Endothelial cell of umbilical vein (primary cell): Measurements from ENCODE around the gene C2CD3. TPM values are rescaled to one million over a fixed set of nuclear protein-coding genes. Genes with fewer than 3 reads are reported as not detected.

Experiments
- BruUV-seq: library from RNA; stranded (reverse); fragments of 400-500 nt; replicated peaks from 2 replicates; lab custom pipeline; 2021; lab: Mats Ljungman, UMichigan
- CTCF ChIA-PET: fragments of 300-600, 350-600 bp; sonication (Branson Sonifier 250); formaldehyde crosslinking; loops from one replicate; lab custom pipeline; 2021; ENCODE audit warnings: antibody characterized with exemption, inconsistent platforms; lab: Charles Lee
- POLR2A ChIA-PET: fragments of 300-600, 350-600 bp; sonication (Branson Sonifier 250); formaldehyde crosslinking; loops from one replicate; lab custom pipeline; 2021; ENCODE audit warnings: antibody characterized with exemption, inconsistent platforms; lab: Charles Lee
- DNase-seq: peaks from one replicate; pipeline ENCODE4 v3.0.0-alpha.2; 2011; ENCODE audit warnings: low read depth, low spot score
- FAIRE-seq: peaks from 2 replicates; lab custom pipeline; 2011; peaks lifted over from hg19 to GRCh38; lab: Jason Lieb, UNC
- H2AFZ ChIP-seq: 2 replicates; pipeline ENCODE4 v1.6.0; 2012; ENCODE audit warnings: low read depth, low read length, control low read depth, inconsistent platforms
- H3K27ac ChIP-seq: 2 replicates; pipeline ENCODE4 v1.5.1; 2011; ENCODE audit warnings: low read depth, mild to moderate bottlenecking, control low read depth, low read length, moderate library complexity; ENCODE audit not compliant: insufficient read depth
- H3K27me3 ChIP-seq, 2 experiments: 2 replicates each; pipeline versions ENCODE4 v1.6.0 to v1.6.1; 2011; ENCODE audit warnings: low read length in 2 of 2, mixed read lengths in 1 of 2; ENCODE audit not compliant: control insufficient read depth in 2 of 2, insufficient read depth in 2 of 2
- H3K36me3 ChIP-seq, 2 experiments: 2 replicates in 1 of 2; 3 replicates in 1 of 2; pipeline ENCODE4 v1.5.1; 2011; ENCODE audit warnings: low read length in 2 of 2, mild to moderate bottlenecking in 1 of 2, moderate library complexity in 1 of 2; ENCODE audit not compliant: control insufficient read depth in 2 of 2, insufficient read depth in 2 of 2; ENCODE audit errors: extremely low read depth in 1 of 2
- H3K4me1 ChIP-seq: 3 replicates; pipeline ENCODE4 v1.5.1; 2011; ENCODE audit warnings: mild to moderate bottlenecking, low read length; ENCODE audit not compliant: control insufficient read depth, insufficient read depth; ENCODE audit errors: extremely low read depth
- H3K4me2 ChIP-seq: 2 replicates; pipeline ENCODE4 v1.6.1; 2011; ENCODE audit warnings: low read length, control low read depth, mixed read lengths; ENCODE audit not compliant: insufficient read depth
- H3K4me3 ChIP-seq, 3 experiments: fragments of 200-600 bp in 1 of 3; sonication (generic), shearing (Covaris generic) in 1 of 3; replicated peaks in 1 of 3; 2 replicates each; pipeline ENCODE4 v1.5.1; 2011 to 2016; ENCODE audit warnings: control low read depth in 3 of 3, low read length in 3 of 3, mild to moderate bottlenecking in 2 of 3, inconsistent platforms in 1 of 3, low read depth in 1 of 3, moderate library complexity in 1 of 3; ENCODE audit not compliant: insufficient read depth in 1 of 3
- H3K79me2 ChIP-seq: 2 replicates; pipeline ENCODE4 v1.6.0; 2012; ENCODE audit warnings: low read length, inconsistent platforms; ENCODE audit not compliant: control insufficient read depth, insufficient read depth
- H3K9ac ChIP-seq: replicated peaks from 2 replicates; pipeline ENCODE3; 2011; ENCODE audit warnings: low read length, control low read depth; ENCODE audit not compliant: insufficient read depth; ENCODE audit errors: extremely low read depth
- H3K9me1 ChIP-seq: replicated peaks from 3 replicates; pipeline ENCODE4 v1.6.0; 2011; ENCODE audit warnings: mild to moderate bottlenecking, low read length; ENCODE audit not compliant: control insufficient read depth, insufficient read depth; ENCODE audit errors: extremely low read depth
- H3K9me3 ChIP-seq: replicated peaks from 2 replicates; pipeline ENCODE4 v1.5.1; 2012; ENCODE audit warnings: low read length, inconsistent platforms; ENCODE audit not compliant: control insufficient read depth, insufficient read depth
- H4K20me1 ChIP-seq: replicated peaks from 2 replicates; pipeline ENCODE3; 2011; ENCODE audit warnings: mild to moderate bottlenecking, low read length; ENCODE audit not compliant: control insufficient read depth, insufficient read depth; ENCODE audit errors: extremely low read depth
- EZH2 ChIP-seq: IDR thresholded peaks from 2 replicates; pipeline ENCODE4 v1.6.1; 2012; ENCODE audit warnings: borderline replicate concordance, low read depth, mild to moderate bottlenecking, moderate library complexity, low read length, inconsistent platforms; ENCODE audit not compliant: severe bottlenecking
- FOS ChIP-seq: IDR thresholded peaks from 2 replicates; pipeline ENCODE4 v1.6.1; 2011; ENCODE audit warnings: mild to moderate bottlenecking, low read length, moderate library complexity, borderline replicate concordance; ENCODE audit not compliant: insufficient read depth
- GATA2 ChIP-seq: IDR thresholded peaks from 2 replicates; pipeline ENCODE4 v1.7.0; 2011; ENCODE audit warnings: low read depth, mild to moderate bottlenecking, moderate library complexity, mixed read lengths, low read length; ENCODE audit not compliant: insufficient read length, insufficient read depth
- JUN ChIP-seq: IDR thresholded peaks from 2 replicates; pipeline ENCODE4 v1.6.1; 2011; ENCODE audit warnings: borderline replicate concordance, low read depth; ENCODE audit not compliant: insufficient read length, insufficient read depth
- MYC ChIP-seq: IDR thresholded peaks from one replicate; pipeline ENCODE4 v1.6.1; 2011; ENCODE audit warnings: mild to moderate bottlenecking, low read depth, low read length
- POLR2A ChIP-seq: IDR thresholded peaks from 2 replicates; pipeline ENCODE4 v1.6.1; 2012; ENCODE audit warnings: low read depth, mild to moderate bottlenecking, control low read depth, low read length
- POLR2AphosphoS5 ChIP-seq: IDR thresholded peaks from 2 replicates; pipeline ENCODE4 v1.6.1; 2012; ENCODE audit warnings: low read depth, mild to moderate bottlenecking, control low read depth, low read length, moderate library complexity; ENCODE audit not compliant: insufficient read depth
- dilution Hi-C: fragments of 300-500 bp; cut with MboI; formaldehyde crosslinking; loops from one replicate; pipeline ENCODE4 v1.15.0; 2019; ENCODE audit warnings: low sequenced_read_pairs; ENCODE audit not compliant: extremely low pct_ligation_motif_present
- intact Hi-C: fragments of 100-400 bp; cut with micrococcal nuclease; formaldehyde crosslinking; loops from one replicate; pipeline ENCODE4 v1.10.0; 2022
- polyA plus RNA-seq, 4 experiments: library from polyadenylated mRNA; depleted of rRNA in 3 of 4; stranded (reverse) in 3 of 4; unstranded in 1 of 4; fragments of >200 nt; gene quantifications; 2 replicates each; pipeline versions ENCODE4 v1.2.1 to v1.2.3, GENCODE V29; 2011 to 2012; ENCODE audit warnings: missing spikeins in 1 of 4
- total RNA-seq: library from RNA; stranded (reverse); gene quantifications from 2 replicates; pipeline ENCODE4 v1.2.3, GENCODE V29; 2021
- TF ChIP-seq, protein P1 (sequence below), 2 donors: IDR thresholded peaks; 1 replicate in 1 of 2; 2 replicates in 1 of 2; pipeline ENCODE4 v1.5.1; 2011; ENCODE audit warnings: low read length in 2 of 2, mild to moderate bottlenecking in 2 of 2, moderate library complexity in 2 of 2, control low read depth in 1 of 2, inconsistent platforms in 1 of 2, low read depth in 1 of 2; ENCODE audit not compliant: insufficient read depth in 1 of 2; ENCODE audit errors: extremely low read depth in 1 of 2
- TF ChIP-seq, protein P2 (sequence below): IDR thresholded peaks from 2 replicates; pipeline ENCODE4 v1.6.1; 2011; ENCODE audit not compliant: insufficient read depth, insufficient read length

Gene C2CD3
- total and polyA plus RNA-seq, 2 donors (not counting 3 experiments of a cell fraction or from before 2014, with no cell fraction given): 12.9 to 36.6 TPM

- POLR2A ChIA-PET: no interaction called here
- Histone ChIP-seq H3K4me1 (no peaks in the 10 kb centered on the region), H3K4me3 (no peak overlapping the region), H4K20me1 (no peaks in the 10 kb centered on the region), H3K9ac (no peak overlapping the region), H2AFZ (no peak overlapping the region), H3K36me3 (peaks cover 0 to 11% of the 10 kb centered on the region in 2 experiments), H3K9me1 (no peaks in the 10 kb centered on the region), H3K79me2 (no peaks in the 10 kb centered on the region), H3K4me2 (no peak overlapping the region), H3K9me3 (no peaks in the 10 kb centered on the region), H3K27me3 (no peaks in the 10 kb centered on the region), H3K27ac (no peak overlapping the region)
- TF ChIP-seq JUN (no peak), MYC (no peak), GATA2 (no peak)
- no peak for DNase-seq
- CTCF ChIA-PET: interaction anchor here (0.7 to 2.7 kb wide), 3 partner anchors 10 to 11 kb away, joined by 3 to 5 read pairs (median 3); no protein-coding TSS in a partner anchor
- no peak for FAIRE-seq
- dilution Hi-C loops (no loop called here), intact Hi-C loops (no loop called here)
- no TSS peak for BruUV-seq
These were observed 154.7 kb downstream of the C2CD3 start for GRCh38 chr11:74015919-74016684.

DNA sequence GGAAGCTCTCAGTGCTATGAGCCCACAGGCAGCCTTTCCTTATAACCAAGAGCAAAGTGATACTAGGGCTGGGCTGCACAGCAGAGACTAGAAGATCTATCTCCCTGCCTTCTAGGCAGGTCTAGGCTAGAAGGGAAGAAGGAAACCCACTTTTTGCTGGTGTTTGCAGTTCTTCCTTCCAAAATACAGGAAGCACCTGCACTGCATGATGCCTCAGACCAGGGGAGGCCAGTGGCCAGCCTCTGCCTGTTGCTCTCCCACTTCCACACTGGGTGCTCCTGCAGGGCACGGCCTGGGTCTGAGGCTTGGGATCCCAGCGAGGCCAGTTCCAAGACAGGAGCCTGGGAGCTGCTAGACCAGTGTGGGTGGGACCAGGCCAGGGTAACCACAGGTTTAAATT, 155.9 kb downstream of the C2CD3 start:
- H3K27me3 ChIP-seq: no peaks in the 10 kb centered on the region
- no peak overlapping the region for H3K4me2 ChIP-seq
- no peak for TF ChIP-seq EZH2
- TF ChIP-seq, protein P1, sequence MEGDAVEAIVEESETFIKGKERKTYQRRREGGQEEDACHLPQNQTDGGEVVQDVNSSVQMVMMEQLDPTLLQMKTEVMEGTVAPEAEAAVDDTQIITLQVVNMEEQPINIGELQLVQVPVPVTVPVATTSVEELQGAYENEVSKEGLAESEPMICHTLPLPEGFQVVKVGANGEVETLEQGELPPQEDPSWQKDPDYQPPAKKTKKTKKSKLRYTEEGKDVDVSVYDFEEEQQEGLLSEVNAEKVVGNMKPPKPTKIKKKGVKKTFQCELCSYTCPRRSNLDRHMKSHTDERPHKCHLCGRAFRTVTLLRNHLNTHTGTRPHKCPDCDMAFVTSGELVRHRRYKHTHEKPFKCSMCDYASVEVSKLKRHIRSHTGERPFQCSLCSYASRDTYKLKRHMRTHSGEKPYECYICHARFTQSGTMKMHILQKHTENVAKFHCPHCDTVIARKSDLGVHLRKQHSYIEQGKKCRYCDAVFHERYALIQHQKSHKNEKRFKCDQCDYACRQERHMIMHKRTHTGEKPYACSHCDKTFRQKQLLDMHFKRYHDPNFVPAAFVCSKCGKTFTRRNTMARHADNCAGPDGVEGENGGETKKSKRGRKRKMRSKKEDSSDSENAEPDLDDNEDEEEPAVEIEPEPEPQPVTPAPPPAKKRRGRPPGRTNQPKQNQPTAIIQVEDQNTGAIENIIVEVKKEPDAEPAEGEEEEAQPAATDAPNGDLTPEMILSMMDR (IDR thresholded peaks at IDR 0.05; ENCODE audit: extremely low read depth in 1 of 2, insufficient read depth in 1 of 2, low read depth in 1 of 2, low read length in 2 of 2): no peak
- no peak for TF ChIP-seq JUN
- TF ChIP-seq FOS: no peak
- no peak for TF ChIP-seq MYC
- TF ChIP-seq, protein P2, sequence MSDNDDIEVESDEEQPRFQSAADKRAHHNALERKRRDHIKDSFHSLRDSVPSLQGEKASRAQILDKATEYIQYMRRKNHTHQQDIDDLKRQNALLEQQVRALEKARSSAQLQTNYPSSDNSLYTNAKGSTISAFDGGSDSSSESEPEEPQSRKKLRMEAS: no peak
- no peak for TF ChIP-seq POLR2AphosphoS5
- no peak for TF ChIP-seq GATA2
- no peak for TF ChIP-seq POLR2A
- CTCF ChIA-PET: interaction anchor here (0.7 to 2.7 kb wide), 4 partner anchors 10 to 17 kb away, joined by 3 to 5 read pairs (median 4); no protein-coding TSS in a partner anchor
- H3K9me3 ChIP-seq: no peaks in the 10 kb centered on the region
- no peaks in the 10 kb centered on the region for H3K4me1 ChIP-seq
- H3K4me3 ChIP-seq: no peak overlapping the region
- DNase-seq (no peak), FAIRE-seq (no peak)
- no TSS peak for BruUV-seq
- no peaks in the 10 kb centered on the region for H4K20me1 ChIP-seq
- H3K36me3 ChIP-seq: peaks cover 0 to 11% of the 10 kb centered on the region in 2 experiments
- intact Hi-C loops: no loop called here
- H3K9ac ChIP-seq: no peak overlapping the region
- H3K9me1 ChIP-seq: no peaks in the 10 kb centered on the region
- POLR2A ChIA-PET: no interaction called here
- dilution Hi-C loops: no loop called here
- H3K79me2 ChIP-seq: no peaks in the 10 kb centered on the region
- H3K27ac ChIP-seq: no peak overlapping the region
- no peak overlapping the region for H2AFZ ChIP-seq
